HG03571 (cell line): ENCODE results near the gene CMTM8.

Experiments used
- ATAC-seq: cut with Tn5 transposase; IDR thresholded peaks from one replicate; pipeline ENCODE4 v1.9.1; 2021; ENCODE audit not compliant: unreplicated experiment

CMTM8 gene

DNA sequence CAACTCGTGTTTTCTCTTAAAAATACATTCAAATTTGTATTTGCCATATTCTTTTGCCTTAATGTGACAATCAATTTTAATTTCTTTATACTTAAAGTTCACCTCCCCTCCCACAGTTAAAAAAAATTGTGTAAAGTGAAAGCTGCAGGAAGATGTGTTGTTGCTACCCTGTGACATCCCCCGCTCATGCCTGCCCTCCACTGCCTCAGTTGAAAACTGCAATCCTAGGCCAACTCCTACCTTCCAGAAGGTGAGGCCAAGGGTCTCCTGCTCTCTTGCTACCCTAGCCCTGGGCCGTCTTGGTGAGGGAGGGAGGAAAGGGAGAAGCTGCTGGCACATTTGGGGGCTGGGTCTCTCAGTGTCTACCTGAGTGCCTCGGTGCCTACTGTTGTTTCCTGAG lies 96.2 kb downstream of the CMTM8 start:
- no peak for ATAC-seq

DNA sequence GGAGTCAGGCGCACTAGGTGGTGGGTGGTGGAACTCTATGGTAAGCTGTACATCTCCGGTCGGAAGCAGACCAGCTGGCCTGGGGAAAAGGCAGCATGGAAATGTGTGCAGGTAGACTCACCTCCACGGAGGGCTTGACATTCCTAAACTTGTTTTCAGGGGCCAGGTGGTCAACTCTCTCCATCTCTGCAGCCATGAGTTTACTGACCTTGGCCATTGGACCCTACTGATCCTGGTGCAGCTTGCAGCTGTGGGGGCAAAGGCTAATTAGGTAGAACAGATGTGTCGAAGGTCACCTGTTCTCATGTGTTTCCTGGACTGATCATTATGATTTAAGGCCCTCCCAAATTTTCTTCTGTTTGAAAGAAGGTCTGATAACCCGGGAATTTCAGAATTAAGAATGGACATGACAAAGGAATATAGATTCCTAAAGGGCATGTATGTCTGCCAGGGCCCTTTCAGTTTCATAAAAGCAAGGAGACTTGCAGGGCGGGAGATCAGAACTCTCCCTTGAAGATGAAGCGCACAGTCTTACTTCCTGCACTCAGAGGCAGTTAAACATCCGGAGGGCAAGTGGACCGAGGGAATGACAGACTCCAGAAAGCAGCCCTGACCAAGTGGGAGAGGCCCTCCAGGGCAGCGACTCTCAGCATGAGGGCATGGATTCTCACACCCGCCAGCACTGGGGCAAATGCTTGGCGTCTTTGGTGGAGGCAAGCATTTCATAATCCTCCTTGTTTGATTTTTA lies 97.1 kb downstream of the CMTM8 start:
- ATAC-seq: no peak

DNA sequence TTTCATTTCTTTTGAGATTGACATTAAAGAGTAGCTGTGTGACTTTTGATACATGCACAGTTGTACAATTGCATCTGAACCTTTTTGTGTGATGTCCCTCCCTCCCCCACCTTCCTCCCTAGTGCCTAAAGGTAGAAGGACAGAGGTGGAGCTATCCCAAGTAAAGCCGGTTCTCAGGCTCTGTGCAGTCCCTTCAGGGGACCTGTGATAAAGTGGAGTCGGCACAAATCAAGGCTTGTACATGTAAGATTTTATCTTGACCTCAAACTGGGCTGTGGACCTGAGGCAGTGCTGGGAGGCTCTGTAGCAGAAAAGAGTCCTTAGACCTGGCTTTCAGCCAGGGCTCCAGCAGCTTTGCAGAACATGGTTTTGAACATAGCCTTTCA lies 97.6 kb downstream of the CMTM8 start:
- ATAC-seq: no peak

DNA sequence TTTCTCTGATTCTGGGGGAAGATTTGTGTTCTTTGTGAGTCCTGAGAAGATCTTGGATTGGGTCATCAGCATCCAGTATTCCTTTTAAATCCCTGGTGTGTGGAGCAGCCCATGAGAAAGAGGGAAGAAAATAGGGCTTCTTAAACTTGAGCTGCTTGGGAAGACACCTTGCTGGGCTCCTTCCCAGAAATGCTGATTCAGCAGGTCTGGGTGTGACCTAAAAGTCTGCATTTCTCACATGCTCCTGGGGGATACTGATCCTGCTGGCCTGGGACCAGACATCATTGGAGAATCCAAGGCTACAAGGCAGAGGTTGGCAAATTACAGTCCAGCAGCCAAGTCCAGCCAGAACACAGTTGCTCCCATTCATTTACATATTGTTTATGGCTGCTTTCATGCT lies 99.0 kb downstream of the CMTM8 start:
- no peak for ATAC-seq

DNA sequence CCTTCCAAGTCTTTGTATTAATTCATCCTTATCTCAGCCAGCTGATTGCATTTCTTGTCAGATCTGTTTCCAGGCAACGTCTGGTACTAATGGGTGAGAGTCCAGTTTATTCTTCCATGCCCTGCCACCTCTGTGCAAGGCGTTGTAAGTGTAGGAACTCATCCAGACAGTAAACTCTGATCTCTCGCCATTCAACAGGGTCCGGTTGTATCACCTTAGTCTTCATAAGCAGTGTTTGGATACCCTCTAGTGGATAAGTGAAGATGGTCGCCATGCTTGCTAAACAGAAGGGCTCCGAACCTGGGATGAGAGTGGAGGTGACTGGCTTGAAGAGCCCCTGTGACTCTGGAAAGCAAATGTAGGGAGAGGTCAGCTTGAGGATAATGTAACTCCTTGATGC lies 101.6 kb downstream of the CMTM8 start:
- ATAC-seq: no peak

DNA sequence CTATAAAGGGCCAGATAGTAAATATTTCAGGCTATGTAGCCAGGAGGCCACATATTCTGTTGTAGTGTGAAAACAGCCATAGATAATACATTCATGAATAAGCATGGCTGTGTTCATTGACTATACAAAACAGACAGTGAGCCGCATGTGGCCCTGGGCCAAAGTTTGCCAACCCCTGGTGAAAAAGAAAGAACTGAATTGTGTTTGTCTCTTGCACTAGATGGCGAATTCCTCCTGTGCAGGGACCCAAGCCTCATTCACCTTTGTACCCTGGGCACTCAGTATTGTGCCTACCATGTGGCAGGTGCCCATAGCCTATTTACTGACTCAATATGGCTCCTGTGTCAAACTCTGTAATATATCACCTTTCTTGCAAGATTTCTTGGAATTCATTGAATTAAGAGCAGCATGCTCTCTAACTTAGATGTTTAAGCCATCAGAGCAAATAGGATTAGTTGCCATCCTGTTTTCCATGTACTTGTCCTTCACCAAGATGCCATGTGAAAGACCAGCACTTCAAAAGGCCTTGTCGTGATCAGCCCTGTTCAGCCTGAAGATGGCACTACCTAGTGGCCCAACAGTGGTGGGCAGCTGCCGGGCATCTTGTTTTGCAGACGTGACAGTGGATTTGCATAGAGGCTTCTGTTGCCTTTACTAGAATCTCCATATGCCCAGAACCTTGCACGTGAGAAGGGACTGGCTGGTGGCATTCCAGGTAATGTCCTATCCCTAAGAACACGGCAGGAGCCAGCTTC lies 102.3 kb downstream of the CMTM8 start:
- ATAC-seq: no peak

DNA sequence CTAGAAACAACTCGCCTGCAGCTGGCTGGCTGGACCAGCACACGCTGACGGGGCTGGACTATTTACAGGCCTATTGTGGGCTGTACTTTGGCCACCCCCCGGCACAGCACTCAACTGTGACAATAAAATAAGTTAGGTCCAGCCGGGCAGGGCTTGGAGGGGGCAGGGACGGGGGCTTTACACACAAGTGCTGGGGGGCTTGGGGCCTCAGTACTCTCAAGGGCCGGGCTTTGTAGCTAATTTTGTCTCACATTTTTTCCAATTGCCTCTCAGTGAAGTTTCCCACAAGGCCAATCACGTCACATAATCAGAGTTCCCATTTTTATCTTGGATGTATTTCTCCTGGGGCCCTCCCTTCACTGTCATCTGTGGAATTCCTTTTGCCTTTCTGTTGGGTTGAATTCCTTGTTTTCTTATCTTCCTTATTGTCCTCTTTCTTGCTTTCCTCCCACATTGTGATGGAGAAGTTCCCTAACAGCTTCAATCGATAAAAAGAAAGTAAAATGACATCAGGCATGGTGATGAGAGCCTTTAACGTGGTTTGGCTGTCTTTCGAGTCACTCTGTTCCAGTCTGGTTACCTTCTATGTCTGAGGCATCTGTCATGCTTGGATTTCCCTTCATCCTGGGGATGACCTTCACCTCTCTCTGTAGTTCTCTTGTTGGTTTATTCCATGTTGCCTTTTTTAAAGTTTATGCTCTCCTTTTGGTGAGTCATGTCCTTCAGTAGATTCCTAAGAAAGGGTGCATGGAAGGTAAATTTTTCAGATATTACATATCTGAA lies 109.1 kb downstream of the CMTM8 start:
- no peak for ATAC-seq

DNA sequence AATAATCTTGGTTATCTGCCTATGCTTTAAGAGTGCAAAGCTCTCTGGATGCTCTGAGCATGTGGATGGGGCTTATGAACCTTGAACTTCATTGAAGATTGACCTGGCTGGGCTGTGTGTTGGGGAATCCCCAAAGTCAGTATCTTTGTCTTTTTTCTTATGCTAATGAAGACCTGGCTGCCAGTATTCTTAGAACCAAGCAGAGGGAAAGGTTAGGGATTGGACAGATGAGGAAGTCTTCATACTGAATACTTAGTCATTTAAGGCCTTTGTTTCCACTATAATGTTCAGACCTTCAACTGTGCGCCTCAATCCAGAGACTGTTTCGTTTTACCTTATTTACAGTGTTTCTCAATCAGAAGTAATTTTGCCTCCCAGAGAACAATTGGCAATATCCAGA lies 110.7 kb downstream of the CMTM8 start:
- ATAC-seq: no peak

DNA sequence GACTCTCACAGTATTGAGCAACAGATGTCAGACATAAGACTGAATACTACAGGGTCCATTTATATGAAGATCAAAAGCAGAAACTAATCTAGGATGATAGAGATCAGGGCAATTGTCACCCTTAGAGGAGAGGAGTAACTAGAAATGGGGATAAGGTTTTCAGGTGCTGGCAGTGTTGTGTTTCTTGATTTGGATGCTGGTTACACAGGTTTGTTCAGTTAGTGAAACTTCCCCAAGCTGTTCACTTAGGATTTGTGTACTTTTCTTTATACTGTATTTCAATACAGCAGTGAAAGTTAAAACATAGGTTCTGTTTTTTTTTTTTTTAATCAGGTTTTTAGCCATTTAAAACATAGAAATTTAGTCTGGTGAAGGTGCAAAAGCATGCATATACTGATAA lies 114.1 kb downstream of the CMTM8 start:
- no peak for ATAC-seq

DNA sequence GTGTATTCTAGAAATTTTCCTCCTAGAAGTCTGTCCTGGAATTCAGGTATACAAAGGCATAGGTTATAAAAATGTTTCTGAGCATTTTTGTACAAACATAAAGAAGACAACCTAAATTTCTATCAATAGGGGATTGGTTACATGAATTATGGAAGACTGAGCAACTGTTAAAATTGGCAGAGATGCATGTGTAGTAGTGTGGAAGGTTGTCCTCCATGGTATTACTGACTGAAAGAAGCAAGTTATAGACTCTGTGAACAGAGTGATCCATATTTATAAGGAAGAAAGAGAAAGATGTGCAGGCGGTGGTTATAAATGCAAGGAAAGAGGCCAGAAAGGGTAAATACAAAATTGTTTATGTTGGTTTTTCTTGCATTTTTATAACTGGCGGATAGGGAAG lies 114.9 kb downstream of the CMTM8 start:
- ATAC-seq: no peak

DNA sequence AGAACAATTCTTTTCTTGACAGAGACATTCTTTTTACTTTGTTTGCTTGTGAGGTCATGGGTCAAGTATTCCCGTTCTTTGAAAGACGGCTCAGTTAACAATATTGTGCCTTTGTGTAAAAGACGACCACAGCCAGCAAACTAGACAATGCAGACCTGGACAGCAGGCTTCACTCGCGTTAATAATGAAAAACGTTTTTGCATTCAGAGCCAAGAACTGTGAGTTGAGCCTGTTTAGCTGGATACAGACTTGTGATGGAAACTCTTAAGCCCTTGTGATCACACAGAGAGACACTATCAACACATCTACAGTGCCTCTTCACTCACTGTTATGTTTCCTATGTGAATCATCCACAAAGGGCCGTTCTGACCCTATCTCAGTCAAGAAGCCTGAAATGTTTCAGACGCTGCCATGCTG lies 115.9 kb downstream of the CMTM8 start:
- no peak for ATAC-seq

DNA sequence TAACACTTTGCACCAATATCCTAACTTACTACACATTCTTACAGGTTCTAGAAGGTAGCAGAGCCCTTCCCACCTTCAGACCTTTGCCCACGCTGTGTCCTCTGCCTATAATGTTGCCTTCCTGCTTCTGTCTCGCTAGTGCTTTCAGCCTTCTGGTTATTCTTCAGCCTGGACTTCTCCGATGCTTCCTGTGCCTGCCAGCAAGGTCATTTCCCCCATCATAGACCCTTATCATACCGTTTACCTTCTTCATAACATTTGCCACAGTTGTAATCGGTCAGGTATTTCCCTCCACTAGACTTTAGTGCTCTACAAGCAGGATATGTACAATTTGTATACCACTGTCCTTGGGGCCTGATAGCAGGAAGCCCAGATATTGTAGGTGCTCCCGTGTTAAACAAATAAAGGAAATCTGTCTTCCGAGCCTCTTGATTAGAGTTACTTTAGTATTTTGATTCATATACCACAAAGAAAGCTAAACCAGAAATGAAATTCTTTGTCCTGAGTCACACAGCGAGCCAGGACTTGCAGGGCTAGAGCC lies 117.3 kb downstream of the CMTM8 start:
- ATAC-seq: no peak

DNA sequence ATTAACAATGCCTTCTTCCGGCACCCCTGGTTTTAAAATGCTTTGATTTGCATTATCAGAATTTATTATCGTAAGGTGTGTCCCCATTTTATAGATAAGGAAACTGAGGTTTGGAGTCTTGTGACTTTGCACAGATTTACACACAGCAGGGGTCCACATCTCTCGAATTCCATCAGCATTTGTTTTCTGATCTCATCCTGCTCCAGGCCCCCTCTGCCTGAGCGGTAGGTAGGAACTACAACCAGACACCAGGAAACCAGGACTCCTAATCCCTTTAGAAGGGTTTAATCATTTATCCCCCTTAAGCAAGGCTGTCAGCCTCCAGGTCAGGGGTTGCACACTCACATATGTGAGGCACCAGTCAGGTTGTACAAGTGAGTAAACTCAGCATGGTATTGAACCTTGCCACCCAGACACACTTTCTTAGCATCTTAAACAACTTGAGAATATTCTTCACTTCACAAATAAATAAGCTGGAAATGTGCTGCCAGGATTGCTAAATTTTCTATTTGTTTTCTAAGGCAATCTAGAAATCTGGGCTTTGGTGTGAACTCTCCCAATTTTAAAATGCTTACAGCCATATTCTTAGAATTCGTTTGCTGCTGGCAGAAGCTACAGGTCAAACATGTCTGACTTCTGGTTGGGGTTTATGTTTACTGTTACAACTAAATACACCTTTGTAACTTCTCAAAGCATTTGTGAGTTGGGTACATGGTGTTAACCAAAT lies 121.4 kb downstream of the CMTM8 start:
- ATAC-seq: no peak

DNA sequence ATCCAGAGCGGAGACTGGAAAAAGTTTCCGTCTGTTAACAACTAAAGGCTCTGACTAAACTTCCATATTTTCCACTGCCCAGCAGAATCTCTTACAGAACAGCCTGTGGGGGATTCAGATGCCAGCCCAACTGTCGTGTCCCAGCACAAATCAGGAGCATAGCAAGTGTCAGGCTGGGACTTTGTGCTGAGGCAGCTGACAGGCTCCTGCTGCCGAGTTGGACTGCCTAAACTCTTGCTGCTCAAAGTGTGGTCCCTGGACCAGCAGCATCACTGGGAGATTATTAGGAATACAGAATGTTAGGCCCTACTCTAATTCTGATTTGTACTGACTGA lies 122.0 kb downstream of the CMTM8 start:
- no peak for ATAC-seq

DNA sequence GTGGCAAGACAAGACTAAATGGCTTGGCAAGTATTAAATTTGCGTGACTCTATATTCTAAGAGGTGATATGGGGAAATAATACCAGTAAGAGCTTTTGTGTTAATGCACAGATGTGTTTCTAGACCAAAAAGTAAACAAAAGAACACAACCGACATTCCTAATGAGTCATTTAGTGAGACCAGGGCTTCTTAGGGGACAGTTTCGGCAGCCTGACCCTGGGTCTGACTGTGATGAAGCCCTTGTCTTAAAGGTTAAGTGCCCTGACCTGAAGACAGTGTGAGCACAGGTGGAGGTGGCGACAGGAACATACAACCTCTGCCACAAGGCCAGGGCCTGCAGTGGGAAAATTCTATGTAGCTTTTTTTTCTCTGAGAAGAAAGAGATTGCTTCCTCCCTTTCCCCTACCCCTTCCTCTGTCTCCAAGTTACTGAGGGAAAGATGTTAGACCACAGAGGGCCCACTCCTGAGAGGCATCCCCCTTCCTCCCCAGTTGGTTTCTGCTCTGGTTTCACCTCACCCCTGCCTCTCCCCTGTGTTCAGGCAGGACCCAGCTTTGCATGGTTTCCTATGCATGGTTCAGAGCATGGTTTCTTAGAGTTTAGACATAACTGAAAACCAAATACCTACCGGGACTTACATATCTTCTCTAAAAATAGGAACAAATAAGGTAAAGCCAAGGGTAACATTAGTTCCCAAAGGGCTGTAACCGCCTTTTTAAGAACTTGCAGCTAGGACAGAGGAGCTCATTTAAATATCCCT lies 128.3 kb downstream of the CMTM8 start:
- ATAC-seq: no peak

DNA sequence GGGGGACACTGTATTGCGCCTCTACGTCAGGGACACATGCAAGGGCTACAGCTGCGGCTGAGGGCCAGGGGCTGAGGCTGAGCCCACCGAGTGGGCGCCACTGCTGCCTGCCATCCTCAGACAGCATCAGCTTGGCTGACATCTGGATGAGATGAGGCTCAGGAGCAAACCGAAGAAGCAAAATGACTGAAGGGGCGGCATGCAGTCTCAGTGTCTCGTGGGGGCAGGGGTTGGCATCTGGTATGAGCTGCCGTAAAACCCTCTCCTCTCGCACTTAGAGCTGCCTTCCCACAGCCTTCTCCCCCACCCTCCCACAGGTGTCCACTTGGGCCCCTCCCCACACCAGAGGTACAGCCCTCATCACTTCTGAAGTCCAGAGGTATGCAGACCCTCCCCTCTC lies 129.0 kb downstream of the CMTM8 start:
- no peak for ATAC-seq

DNA sequence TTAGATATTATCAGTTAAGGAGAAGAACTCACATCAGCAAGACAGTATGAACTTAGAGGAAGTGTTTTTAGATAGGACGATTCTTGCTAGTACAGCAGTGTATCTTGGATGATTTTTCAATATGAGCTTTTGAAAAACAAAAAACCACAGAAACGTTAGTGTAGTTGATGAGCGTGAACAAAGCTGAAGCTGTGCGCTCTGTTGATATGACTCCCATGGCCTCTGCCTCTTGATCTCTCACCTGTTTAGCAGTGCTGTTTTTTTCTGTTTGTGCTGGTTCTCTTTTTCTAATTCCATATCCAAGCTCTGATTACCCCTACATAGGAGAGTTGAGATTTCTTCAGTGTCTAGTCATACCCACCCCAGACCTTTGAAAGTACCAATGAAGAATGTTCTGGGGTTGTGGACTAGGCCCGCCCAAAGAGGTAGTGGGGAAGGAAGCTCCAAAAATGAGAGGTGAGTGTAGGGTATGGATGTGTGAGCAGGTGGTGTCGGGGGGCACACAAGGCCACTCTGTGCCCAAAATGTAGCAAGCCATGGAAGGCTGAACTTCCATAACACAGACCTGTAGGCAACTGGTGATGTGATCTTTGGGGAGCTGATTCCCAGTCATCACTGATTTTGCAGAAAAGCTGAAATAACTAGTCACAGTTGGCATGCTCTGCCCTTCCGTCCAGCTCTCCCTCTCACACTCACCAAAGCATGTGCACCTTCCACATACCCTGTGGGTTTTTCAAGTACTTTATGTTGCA lies 133.2 kb downstream of the CMTM8 start:
- ATAC-seq: no peak

DNA sequence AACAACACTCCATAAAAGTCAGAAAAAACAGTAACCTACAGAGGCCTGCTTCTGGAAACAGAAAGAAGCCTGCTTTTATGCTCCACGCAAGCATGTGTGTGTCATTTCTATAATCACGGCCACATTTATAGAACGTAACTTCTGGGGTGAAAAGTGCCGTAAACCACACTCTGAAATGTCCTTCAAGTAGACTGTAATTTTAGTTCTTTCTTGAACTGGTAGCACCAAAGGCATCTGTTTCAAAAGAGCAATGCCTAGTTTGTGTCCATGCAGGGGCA lies 133.7 kb downstream of the CMTM8 start:
- ATAC-seq: no peak

DNA sequence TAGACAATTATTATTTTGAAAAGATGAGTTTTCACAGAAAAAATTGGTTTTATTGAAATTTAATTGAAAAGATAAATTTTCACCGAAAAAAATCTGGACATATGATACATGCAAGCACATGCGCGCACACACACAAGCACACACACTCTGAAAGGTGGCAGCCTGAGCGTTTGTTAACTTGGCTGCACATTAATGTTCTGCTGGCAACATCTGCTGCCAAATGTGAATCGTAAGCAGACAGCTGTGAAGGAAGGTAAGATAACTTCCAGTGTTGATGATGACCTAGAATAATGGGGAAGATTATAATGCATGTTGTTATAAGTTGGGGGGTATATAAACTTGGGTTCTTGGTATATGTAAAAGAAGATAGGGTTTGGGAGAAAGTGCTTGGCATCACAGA lies 134.8 kb downstream of the CMTM8 start:
- no peak for ATAC-seq

DNA sequence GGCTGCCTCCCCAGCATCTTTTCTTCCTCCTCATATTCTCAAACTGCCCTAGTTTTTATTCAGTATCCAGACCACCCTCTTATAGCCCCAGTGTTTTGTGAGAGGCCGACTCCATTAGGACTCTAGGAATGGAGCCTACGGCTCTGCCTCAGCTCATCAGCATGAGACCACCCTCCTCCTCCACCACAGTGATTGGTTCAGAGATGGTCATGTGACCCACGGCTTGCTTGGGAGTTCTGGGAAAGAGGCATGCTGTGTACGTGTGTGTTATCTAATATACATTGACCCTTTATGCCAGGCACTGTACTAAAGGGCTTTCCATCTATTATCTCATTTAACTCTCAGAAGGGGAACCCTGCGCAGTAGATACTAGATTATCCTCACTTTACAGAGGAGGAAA lies 135.4 kb downstream of the CMTM8 start:
- no peak for ATAC-seq
